Activated naive CD4-positive, alpha-beta T cell treated with anti-CD3 and anti-CD28 coated beads, Interleukin-2, amount 10 ng/mL, durations not matched to agents 7 days and 5 days (primary cell): ENCODE measurements around the gene RMND5B.

Source experiments
- CTCF ChIA-PET: fragments of 350-600 bp; sonication (Branson Sonifier 250); formaldehyde crosslinking; loops from one replicate; lab custom pipeline; 2021; ENCODE audit warnings: antibody characterized with exemption; lab: Charles Lee
- DNase-seq: peaks from one replicate; pipeline ENCODE4 v3.0.0-alpha.2; 2020
- H3K27ac Mint-ChIP-seq: one replicate; pipeline ENCODE4 v1.8.0; 2021; ENCODE audit warnings: mild to moderate bottlenecking, moderate library complexity, mixed read lengths
- H3K27me3 Mint-ChIP-seq: one replicate; pipeline ENCODE4 v1.8.0; 2021; ENCODE audit warnings: mild to moderate bottlenecking, mixed read lengths
- H3K36me3 Mint-ChIP-seq: one replicate; pipeline ENCODE4 v1.8.0; 2021; ENCODE audit warnings: mixed read lengths
- H3K4me1 Mint-ChIP-seq: one replicate; pipeline ENCODE4 v1.8.0; 2021; ENCODE audit warnings: mixed read lengths
- H3K4me3 Mint-ChIP-seq: one replicate; pipeline ENCODE4 v1.8.0; 2021; ENCODE audit warnings: mild to moderate bottlenecking, moderate library complexity, mixed read lengths
- H3K9me3 Mint-ChIP-seq: one replicate; pipeline ENCODE4 v1.8.0; 2021; ENCODE audit warnings: mixed read lengths

The RMND5B gene

DNA sequence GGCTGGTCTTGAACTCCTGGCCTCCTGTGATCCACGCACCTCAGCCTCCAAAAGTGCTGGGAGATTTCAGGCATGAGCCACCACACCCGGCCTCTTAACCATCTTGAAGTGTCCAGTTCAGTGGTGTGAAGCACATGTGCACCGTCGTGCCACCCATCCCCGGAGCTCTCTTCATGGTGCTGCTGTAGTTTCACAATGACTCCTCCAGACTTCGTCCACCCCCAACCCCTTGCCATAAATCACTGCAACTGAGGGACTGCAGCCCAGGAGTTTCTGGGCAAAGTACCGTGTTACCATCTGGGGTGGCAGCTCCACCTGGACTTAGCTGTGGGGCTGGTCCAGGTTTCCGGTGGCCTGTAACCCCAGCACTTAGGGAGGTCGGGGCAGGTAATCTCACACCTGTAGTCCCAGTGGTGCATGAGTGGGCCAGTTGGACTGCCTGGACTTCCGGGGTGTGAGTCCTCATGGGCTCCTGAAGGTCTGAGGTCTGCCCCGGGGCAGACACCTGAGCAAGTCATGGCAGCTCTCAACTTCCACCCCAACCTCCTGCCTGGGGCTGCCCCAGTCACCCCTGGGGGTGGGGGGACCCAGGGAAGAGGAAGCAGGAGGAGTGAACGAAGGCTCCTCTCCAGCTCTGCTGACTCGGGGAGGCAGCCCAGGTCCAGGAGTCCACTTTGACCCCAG lies 24.1 kb upstream of the RMND5B start:
- Mint-ChIP-seq H3K4me1 (peaks cover 15% of the 10 kb centered on the region), H3K27me3 (peaks cover 59% of the 10 kb centered on the region), H3K9me3 (no peaks in the 10 kb centered on the region), H3K36me3 (no peaks in the 10 kb centered on the region), H3K4me3 (no peak overlapping the region), H3K27ac (no peak overlapping the region)
- no peak for DNase-seq
- CTCF ChIA-PET = interaction anchor here (1.2 to 2.1 kb wide), 3 partner anchors 9 to 31 kb away, joined by 3 to 7 read pairs (median 6); no protein-coding TSS in a partner anchor

DNA sequence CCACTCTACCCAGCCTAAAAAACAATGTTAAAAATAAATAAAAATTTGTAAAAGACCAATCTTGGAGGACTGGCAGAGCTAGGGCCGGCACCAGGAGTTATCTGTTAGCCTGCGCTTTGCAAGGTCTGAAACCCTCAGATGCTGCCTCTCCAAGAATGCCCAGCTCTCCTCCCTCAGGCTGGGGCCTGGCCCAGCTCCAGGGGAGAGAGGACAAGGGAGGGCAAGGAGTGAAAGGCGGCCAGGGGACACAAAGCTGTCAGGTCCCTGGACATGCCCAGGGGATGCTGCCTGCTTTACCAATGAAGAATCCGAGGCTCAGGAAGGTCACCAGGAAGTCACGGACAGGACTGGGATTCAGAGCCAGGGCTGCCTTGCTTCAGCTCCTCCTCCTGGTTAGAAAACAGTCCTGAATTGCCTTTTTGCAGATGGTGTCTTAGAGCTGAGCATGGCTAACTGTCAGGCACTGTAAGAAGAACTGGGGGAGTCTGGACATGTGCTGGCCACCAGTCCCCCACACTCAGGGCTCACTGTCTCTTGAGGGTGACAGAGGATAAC lies 23.0 kb upstream of the RMND5B start:
- peaks cover 18% of the 10 kb centered on the region for H3K4me1 Mint-ChIP-seq

DNA sequence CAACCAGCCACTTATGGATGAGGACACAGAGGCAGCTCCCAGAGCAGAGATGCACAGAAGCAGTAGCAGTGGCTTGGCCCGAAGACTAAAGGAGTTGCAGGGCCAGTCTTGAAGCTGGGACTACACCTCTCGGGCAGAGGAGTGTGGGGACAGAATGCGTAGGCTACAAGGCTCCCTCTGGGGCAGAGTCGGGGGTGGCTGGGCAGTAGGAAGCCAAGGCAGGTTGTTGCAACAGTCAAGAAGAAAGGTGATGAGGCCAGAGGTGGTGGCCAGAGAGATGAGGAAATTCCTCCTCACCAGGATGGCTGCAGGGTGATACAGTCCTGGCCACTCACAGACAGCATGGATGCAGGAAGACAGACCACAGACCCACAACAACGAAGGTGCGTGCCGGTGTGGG lies 22.4 kb upstream of the RMND5B start:
- DNase-seq = no peak
- CTCF ChIA-PET = interaction anchor here (1.5 kb wide), 1 partner anchor 35 kb away, joined by 3 read pairs; no protein-coding TSS in a partner anchor
- H3K27ac Mint-ChIP-seq = no peak overlapping the region
- H3K36me3 Mint-ChIP-seq = peaks cover 2% of the 10 kb centered on the region
- H3K9me3 Mint-ChIP-seq = no peaks in the 10 kb centered on the region
- no peak overlapping the region for H3K4me3 Mint-ChIP-seq
- peaks cover 71% of the 10 kb centered on the region for H3K27me3 Mint-ChIP-seq
- H3K4me1 Mint-ChIP-seq = peaks cover 21% of the 10 kb centered on the region

More for the DNA sequence above, 23.0 kb upstream of the RMND5B start:
- H3K4me3 Mint-ChIP-seq = no peak overlapping the region
- CTCF ChIA-PET = interaction anchor here (1.5 to 2.1 kb wide), 2 partner anchors 13 to 35 kb away, joined by 3 to 7 read pairs; no protein-coding TSS in a partner anchor
- H3K9me3 Mint-ChIP-seq = no peaks in the 10 kb centered on the region
- no peak for DNase-seq
- H3K27ac Mint-ChIP-seq = no peak overlapping the region
- peaks cover 1% of the 10 kb centered on the region for H3K36me3 Mint-ChIP-seq
- peaks cover 71% of the 10 kb centered on the region for H3K27me3 Mint-ChIP-seq

DNA sequence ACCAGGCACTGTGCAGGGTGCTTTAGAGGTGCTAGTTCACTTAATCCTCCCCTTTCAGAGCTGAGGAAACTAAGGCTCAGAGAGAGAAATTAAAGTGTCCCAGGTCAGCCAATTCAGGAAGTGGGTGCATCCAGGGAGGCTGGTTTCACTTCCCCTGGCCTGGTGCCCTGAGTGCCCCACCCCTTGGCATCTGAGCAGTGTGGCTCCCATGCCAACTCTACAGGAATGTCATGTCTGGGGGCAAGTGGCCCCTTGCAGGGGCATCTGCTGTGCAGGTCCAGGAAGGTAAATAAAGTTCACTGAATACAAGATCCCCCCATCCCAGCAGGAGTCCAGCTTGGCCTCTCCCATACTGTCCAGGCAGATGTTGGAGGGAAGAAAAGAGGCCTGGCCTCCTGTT lies 21.8 kb upstream of the RMND5B start:
- Mint-ChIP-seq H3K4me1 (peaks cover 18% of the 10 kb centered on the region), H3K9me3 (no peaks in the 10 kb centered on the region), H3K27ac (no peak overlapping the region), H3K4me3 (no peak overlapping the region), H3K27me3 (peaks cover 69% of the 10 kb centered on the region), H3K36me3 (peaks cover 2% of the 10 kb centered on the region)
- CTCF ChIA-PET = interaction anchor here (1.5 kb wide), 1 partner anchor 34 kb away, joined by 3 read pairs; no protein-coding TSS in a partner anchor
- DNase-seq = no peak

- H3K36me3 Mint-ChIP-seq = peaks cover 3% of the 10 kb centered on the region
- no peak overlapping the region for H3K27ac Mint-ChIP-seq
- peaks cover 33% of the 10 kb centered on the region for H3K4me1 Mint-ChIP-seq
- CTCF ChIA-PET = interaction anchor here (1.4 to 1.8 kb wide), 2 partner anchors 10 to 14 kb away, joined by 3 to 9 read pairs; no protein-coding TSS in a partner anchor
- H3K4me3 Mint-ChIP-seq = no peak overlapping the region
- H3K27me3 Mint-ChIP-seq = peaks cover 81% of the 10 kb centered on the region
- H3K9me3 Mint-ChIP-seq = no peaks in the 10 kb centered on the region
- no peak for DNase-seq
Observed at GRCh38 chr5:178110511-178110910, 20.3 kb upstream of the RMND5B start.

- CTCF ChIA-PET = no interaction called here
- Mint-ChIP-seq H3K4me3 (no peak overlapping the region), H3K27me3 (peaks cover 87% of the 10 kb centered on the region), H3K27ac (no peak overlapping the region), H3K36me3 (peaks cover 7% of the 10 kb centered on the region), H3K9me3 (no peaks in the 10 kb centered on the region), H3K4me1 (peaks cover 46% of the 10 kb centered on the region)
- no peak for DNase-seq
Observed at GRCh38 chr5:178111925-178112324, 18.9 kb upstream of the RMND5B start.

DNA sequence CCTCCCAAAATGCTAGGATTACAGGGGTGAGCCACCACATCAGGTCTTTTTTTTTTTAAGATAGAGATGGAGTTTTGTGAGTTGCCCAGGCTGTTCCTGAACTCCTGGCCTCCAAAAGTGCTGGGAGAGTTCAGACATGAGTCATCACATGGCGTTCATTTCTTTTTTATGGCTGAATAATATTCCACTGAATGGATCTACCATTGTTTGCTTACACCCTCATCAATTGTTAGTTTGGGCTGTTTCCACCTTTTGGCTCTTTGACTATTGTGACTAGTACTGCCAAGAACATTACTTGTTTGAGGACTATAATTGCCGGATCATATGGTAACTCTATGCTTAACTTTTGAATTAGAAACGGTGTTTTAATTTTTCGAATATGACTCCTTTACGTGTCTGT lies 18.3 kb upstream of the RMND5B start:
- Mint-ChIP-seq H3K27me3 (peaks cover 88% of the 10 kb centered on the region), H3K4me3 (peak overlapping the region; percentile 71), H3K36me3 (peaks cover 8% of the 10 kb centered on the region), H3K27ac (peak overlapping the region; percentile 22), H3K4me1 (peaks cover 48% of the 10 kb centered on the region), H3K9me3 (no peaks in the 10 kb centered on the region)
- CTCF ChIA-PET = no interaction called here
- no peak for DNase-seq

DNA sequence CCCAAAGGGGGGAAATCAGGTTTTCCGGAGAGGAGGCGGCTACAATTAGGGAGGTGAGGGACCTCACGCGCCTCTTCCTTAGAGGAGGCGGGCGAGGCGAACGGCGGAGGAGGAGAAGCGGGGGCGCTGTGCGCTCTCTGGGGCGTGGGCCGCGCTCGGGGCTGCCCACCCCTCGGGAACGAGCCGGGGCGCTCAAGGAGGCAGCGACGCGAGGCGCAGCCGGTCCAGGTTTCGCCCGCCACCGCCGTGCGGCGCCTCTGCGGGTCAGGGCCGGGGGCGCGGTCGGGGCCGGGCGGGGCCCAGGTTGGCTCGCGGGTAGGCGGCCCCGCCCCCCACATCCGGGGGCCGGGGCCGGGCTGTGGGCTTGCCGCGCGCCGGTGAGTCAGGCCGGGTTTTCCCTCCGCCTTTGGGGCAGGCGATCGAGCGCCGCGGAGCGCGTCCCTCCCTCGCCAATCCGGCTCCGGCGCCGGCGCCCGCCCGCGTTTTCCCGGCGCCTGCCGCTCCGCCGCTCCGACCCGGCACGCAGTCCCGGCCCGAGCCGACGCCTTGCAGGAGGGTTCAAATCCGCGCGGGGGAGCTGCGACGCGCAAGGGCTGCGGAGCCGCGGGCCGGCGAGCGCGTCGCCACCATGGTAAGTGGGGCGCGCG lies 17.6 kb upstream of the RMND5B start, which contains the start of gene N4BP3:
Gene N4BP3, plus strand, starts transcription at position 392 of the 647 bp plus-strand sequence. CDS start 6,052 bp downstream, outside the sequence.
- peaks cover 88% of the 10 kb centered on the region for H3K27me3 Mint-ChIP-seq
- peaks cover 8% of the 10 kb centered on the region for H3K36me3 Mint-ChIP-seq
- DNase-seq = peak; percentile 84
- peaks cover 45% of the 10 kb centered on the region for H3K4me1 Mint-ChIP-seq
- peak within 1 kb of the TSS; percentile 22 for H3K27ac Mint-ChIP-seq
- peak within 1 kb of the TSS; percentile 85 for H3K4me3 Mint-ChIP-seq
- H3K9me3 Mint-ChIP-seq = no peaks in the 10 kb centered on the region
- CTCF ChIA-PET = no interaction called here

GRCh38 chr5:178113841-178114324 lies 16.9 kb upstream of the RMND5B start:
- H3K27ac Mint-ChIP-seq = no peak overlapping the region
- no peaks in the 10 kb centered on the region for H3K9me3 Mint-ChIP-seq
- CTCF ChIA-PET = no interaction called here
- peak overlapping the region; percentile 85 for H3K4me3 Mint-ChIP-seq
- H3K27me3 Mint-ChIP-seq = peaks cover 88% of the 10 kb centered on the region
- peaks cover 8% of the 10 kb centered on the region for H3K36me3 Mint-ChIP-seq
- DNase-seq = peak; percentile 46
- peaks cover 40% of the 10 kb centered on the region for H3K4me1 Mint-ChIP-seq

GRCh38 chr5:178114325-178115135 lies 16.3 kb upstream of the RMND5B start:
- Mint-ChIP-seq H3K27ac (peak overlapping the region; percentile 62), H3K4me3 (peak overlapping the region; percentile 85), H3K9me3 (no peaks in the 10 kb centered on the region), H3K36me3 (peaks cover 8% of the 10 kb centered on the region), H3K4me1 (peaks cover 36% of the 10 kb centered on the region), H3K27me3 (peaks cover 89% of the 10 kb centered on the region)
- peak; percentile 52 for DNase-seq
- CTCF ChIA-PET = no interaction called here

- CTCF ChIA-PET = interaction anchor here (1.1 to 2.0 kb wide), 2 partner anchors 8 to 39 kb away, joined by 3 to 5 read pairs; no protein-coding TSS in a partner anchor
- H3K27ac Mint-ChIP-seq = no peak overlapping the region
- peaks cover 36% of the 10 kb centered on the region for H3K4me1 Mint-ChIP-seq
- no peak for DNase-seq
- peaks cover 8% of the 10 kb centered on the region for H3K36me3 Mint-ChIP-seq
- H3K9me3 Mint-ChIP-seq = no peaks in the 10 kb centered on the region
- peaks cover 91% of the 10 kb centered on the region for H3K27me3 Mint-ChIP-seq
- peak overlapping the region; percentile 85 for H3K4me3 Mint-ChIP-seq
Observed at GRCh38 chr5:178115136-178115813, 15.5 kb upstream of the RMND5B start.

DNA sequence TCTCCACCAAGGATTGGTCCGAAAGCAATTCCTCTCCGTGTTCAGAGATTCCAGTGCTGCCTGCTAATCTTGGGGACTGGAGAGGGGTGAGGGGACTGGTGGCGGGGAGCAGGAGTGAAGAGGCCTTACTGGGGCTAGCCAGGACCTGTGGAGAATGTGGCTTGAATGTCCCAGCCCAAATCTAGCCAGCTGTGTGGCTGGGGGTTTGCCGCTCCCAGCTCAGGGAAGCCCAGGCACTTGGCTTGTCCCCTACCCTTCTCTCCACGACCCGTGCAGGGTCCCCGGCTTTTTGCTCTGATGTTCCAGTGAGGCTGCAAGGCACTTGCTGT lies 15.0 kb upstream of the RMND5B start:
- Mint-ChIP-seq H3K27me3 (peaks cover 88% of the 10 kb centered on the region), H3K27ac (no peak overlapping the region), H3K36me3 (peaks cover 8% of the 10 kb centered on the region), H3K4me3 (peak overlapping the region; percentile 51), H3K4me1 (peaks cover 37% of the 10 kb centered on the region), H3K9me3 (no peaks in the 10 kb centered on the region)
- CTCF ChIA-PET = interaction anchor here (1.1 to 2.0 kb wide), 2 partner anchors 9 to 40 kb away, joined by 3 to 5 read pairs; no protein-coding TSS in a partner anchor
- DNase-seq = no peak
